Endodermal cell (in vitro differentiated cells): ENCODE measurements around the gene DENND10. TPM values are rescaled to one million over a fixed set of nuclear protein-coding genes. Genes with fewer than 3 reads are reported as not detected.

ENCODE experiments used
- DNase-seq: peaks from one replicate; pipeline ENCODE4 v3.0.0-alpha.2; 2017
- H3K27ac ChIP-seq: 2 replicates; pipeline ENCODE4 v1.5.1; 2013; ENCODE audit warnings: mild to moderate bottlenecking, low read depth, low read length, moderate library complexity
- H3K27me3 ChIP-seq: 2 replicates; pipeline ENCODE4 v1.6.1; 2013; ENCODE audit warnings: mild to moderate bottlenecking, low read length, moderate library complexity; ENCODE audit not compliant: insufficient read depth, control insufficient read depth, poor library complexity, severe bottlenecking
- H3K36me3 ChIP-seq: 2 replicates; pipeline ENCODE4 v1.7.0; 2013; ENCODE audit warnings: mild to moderate bottlenecking, low read length, moderate library complexity; ENCODE audit not compliant: control insufficient read depth, insufficient read depth
- H3K4me1 ChIP-seq: one replicate; pipeline ENCODE4 v1.7.0; 2013; ENCODE audit warnings: low read length; ENCODE audit not compliant: control insufficient read depth, insufficient read depth
- H3K4me3 ChIP-seq: 2 replicates; pipeline ENCODE4 v1.5.1; 2013; ENCODE audit warnings: mild to moderate bottlenecking, low read length, moderate library complexity
- H3K9ac ChIP-seq: 2 replicates; pipeline ENCODE4 v1.6.1; 2013; ENCODE audit warnings: mild to moderate bottlenecking, low read length, moderate library complexity; ENCODE audit not compliant: poor library complexity, severe bottlenecking; ENCODE audit errors: extremely low read depth
- H3K9me3 ChIP-seq: 2 replicates; pipeline ENCODE4 v1.6.1; 2013; ENCODE audit warnings: mild to moderate bottlenecking, low read length, moderate library complexity; ENCODE audit not compliant: control insufficient read depth
- H3K27ac Mint-ChIP-seq: 2 replicates; pipeline ENCODE4 v1.8.0; 2020; ENCODE audit warnings: mixed read lengths
- H3K27me3 Mint-ChIP-seq: 2 replicates; pipeline ENCODE4 v1.8.0; 2021; ENCODE audit warnings: mild to moderate bottlenecking, mixed read lengths; ENCODE audit not compliant: insufficient read depth
- H3K36me3 Mint-ChIP-seq: 2 replicates; pipeline ENCODE4 v1.8.0; 2020; ENCODE audit warnings: low read depth, mixed read lengths
- H3K4me1 Mint-ChIP-seq: 2 replicates; pipeline ENCODE4 v1.8.0; 2020; ENCODE audit warnings: mixed read lengths
- H3K4me3 Mint-ChIP-seq: 2 replicates; pipeline ENCODE4 v1.8.0; 2020; ENCODE audit warnings: mild to moderate bottlenecking, moderate library complexity, mixed read lengths
- H3K9me3 Mint-ChIP-seq: 2 replicates; pipeline ENCODE4 v1.8.0; 2020; ENCODE audit warnings: mild to moderate bottlenecking, mixed read lengths
- CTCF ChIP-seq: fragments of 200-600 bp; sonication (generic); conservative IDR thresholded peaks from 2 replicates; pipeline ENCODE4 v1.5.0; 2021; ENCODE audit warnings: antibody characterized with exemption, mild to moderate bottlenecking
- WGBS, 2 experiments: methylation state at CpG; one replicate each; pipeline versions ENCODE4 v1.1.5 to v1.1.7; 2013; ENCODE audit warnings: missing lambda C conversion rate in 2 of 2, mixed read lengths in 1 of 2; ENCODE audit not compliant: insufficient coverage in 1 of 2, insufficient read length in 1 of 2; 5-methylcytosine and 5-hydroxymethylcytosine counted together
- total RNA-seq, 2 donors: library from RNA; stranded (reverse); fragmentation: NEBNext Ultra II Directional in 1 of 2; extraction: Animal tissue kit (Norgen Biotek cat#: 25700) in 1 of 2; gene quantifications; 2 replicates in 1 of 2; 3 replicates in 1 of 2; pipeline ENCODE4 v1.2.1, GENCODE V29; 2021

The DENND10 gene
- total RNA-seq, 2 donors from 2014 or later, result 76.1 to 91.2 TPM

GRCh38 chr10:119059557-119059956 is 44.4 kb upstream of the DENND10 start:
- peaks cover 3% of the 10 kb centered on the region for H3K4me1 ChIP-seq
- no peaks in the 10 kb centered on the region for H3K4me1 Mint-ChIP-seq
- no peak overlapping the region for H3K9ac ChIP-seq
- no peaks in the 10 kb centered on the region for H3K9me3 Mint-ChIP-seq
- no peak overlapping the region for H3K4me3 Mint-ChIP-seq
- no peak for TF ChIP-seq CTCF
- no peaks in the 10 kb centered on the region for H3K27me3 Mint-ChIP-seq
- H3K27me3 ChIP-seq, result no peaks in the 10 kb centered on the region
- H3K36me3 ChIP-seq, result peaks cover 99% of the 10 kb centered on the region
- peaks cover 86% of the 10 kb centered on the region for H3K36me3 Mint-ChIP-seq
- peak overlapping the region; percentile 20 for H3K27ac Mint-ChIP-seq
- no peak overlapping the region for H3K4me3 ChIP-seq
- 96 to 97% methylated on average over 4 of the region's 4 CpGs for WGBS, 2 experiments
- DNase-seq, result no peak
- no peak overlapping the region for H3K27ac ChIP-seq
- no peaks in the 10 kb centered on the region for H3K9me3 ChIP-seq

- Mint-ChIP-seq H3K27me3 (no peaks in the 10 kb centered on the region), H3K9me3 (no peaks in the 10 kb centered on the region), H3K4me1 (no peaks in the 10 kb centered on the region), H3K4me3 (no peak overlapping the region), H3K36me3 (peaks cover 86% of the 10 kb centered on the region), H3K27ac (no peak overlapping the region)
- no peak overlapping the region for H3K9ac ChIP-seq
- no peak overlapping the region for H3K4me3 ChIP-seq
- no peaks in the 10 kb centered on the region for H3K27me3 ChIP-seq
- no peak overlapping the region for H3K27ac ChIP-seq
- no peaks in the 10 kb centered on the region for H3K9me3 ChIP-seq
- WGBS, 2 experiments, result 100% methylated on average over 1 of the region's 1 CpG; no CpG with 5 or more reads in 1 of the 2 experiments
- peaks cover 99% of the 10 kb centered on the region for H3K36me3 ChIP-seq
- DNase-seq, result no peak
- no peak for TF ChIP-seq CTCF
- peaks cover 3% of the 10 kb centered on the region for H3K4me1 ChIP-seq
Measured at GRCh38 chr10:119060107-119060506, 43.8 kb upstream of the DENND10 start.

- Mint-ChIP-seq H3K4me3 (no peak overlapping the region), H3K9me3 (no peaks in the 10 kb centered on the region), H3K4me1 (no peaks in the 10 kb centered on the region), H3K27ac (peak overlapping the region; percentile 58), H3K36me3 (peaks cover 87% of the 10 kb centered on the region), H3K27me3 (no peaks in the 10 kb centered on the region)
- Histone ChIP-seq H3K27me3 (no peaks in the 10 kb centered on the region), H3K27ac (no peak overlapping the region), H3K9ac (no peak overlapping the region), H3K9me3 (no peaks in the 10 kb centered on the region), H3K36me3 (peaks cover 97% of the 10 kb centered on the region), H3K4me1 (peaks cover 3% of the 10 kb centered on the region), H3K4me3 (no peak overlapping the region)
- TF ChIP-seq CTCF, result no peak
- no peak for DNase-seq
- 80% methylated on average over 1 of the region's 1 CpG; no CpG with 5 or more reads in 1 of the 2 experiments for WGBS, 2 experiments
Measured at GRCh38 chr10:119061352-119061751, 42.6 kb upstream of the DENND10 start.
